ENCODE results near the gene FTH1. TPM values are rescaled to one million over a fixed set of nuclear protein-coding genes. Genes with fewer than 3 reads are reported as not detected.

Gene FTH1
- total RNA-seq, 1 donor from 2014 or later: 7,690 TPM

DNA sequence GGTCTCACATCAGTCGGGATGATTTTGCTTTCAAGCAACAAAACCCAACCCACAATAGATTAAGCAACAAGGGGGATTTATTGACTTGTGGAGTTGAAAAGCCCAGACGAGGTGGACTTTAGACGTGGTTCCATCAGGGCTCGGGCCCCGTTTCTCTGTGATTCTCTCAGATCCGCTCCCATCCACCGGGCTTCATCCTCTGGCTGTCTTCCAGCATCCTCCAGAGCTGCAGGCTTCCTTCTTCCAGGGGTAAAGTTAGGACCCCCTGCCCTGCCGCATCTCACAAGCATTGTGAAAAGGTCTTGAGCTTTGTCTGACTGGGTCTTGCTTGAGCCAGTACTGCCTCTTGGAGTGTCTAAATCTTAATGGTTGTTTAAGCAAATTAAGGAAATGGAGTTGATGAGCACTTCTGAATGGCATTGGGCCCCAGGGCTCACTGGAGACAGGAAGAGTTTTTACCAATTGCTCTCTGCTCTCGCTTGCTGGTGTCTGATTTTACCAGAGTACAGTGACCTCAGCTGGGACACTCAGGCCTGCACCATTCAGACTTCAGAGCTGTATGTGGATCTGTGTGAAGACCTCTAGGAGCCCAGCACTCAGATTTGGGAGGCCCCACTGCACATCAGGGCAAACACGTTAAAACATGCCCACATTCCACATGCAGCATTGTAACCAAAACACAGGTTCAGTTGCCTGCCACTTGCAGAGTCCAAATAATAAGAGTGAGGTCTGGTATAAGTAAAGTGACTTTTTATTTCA is 13.5 kb upstream of the FTH1 start:
- peak; percentile 76 for DNase-seq (ENCODE audit: low spot score)

DNA sequence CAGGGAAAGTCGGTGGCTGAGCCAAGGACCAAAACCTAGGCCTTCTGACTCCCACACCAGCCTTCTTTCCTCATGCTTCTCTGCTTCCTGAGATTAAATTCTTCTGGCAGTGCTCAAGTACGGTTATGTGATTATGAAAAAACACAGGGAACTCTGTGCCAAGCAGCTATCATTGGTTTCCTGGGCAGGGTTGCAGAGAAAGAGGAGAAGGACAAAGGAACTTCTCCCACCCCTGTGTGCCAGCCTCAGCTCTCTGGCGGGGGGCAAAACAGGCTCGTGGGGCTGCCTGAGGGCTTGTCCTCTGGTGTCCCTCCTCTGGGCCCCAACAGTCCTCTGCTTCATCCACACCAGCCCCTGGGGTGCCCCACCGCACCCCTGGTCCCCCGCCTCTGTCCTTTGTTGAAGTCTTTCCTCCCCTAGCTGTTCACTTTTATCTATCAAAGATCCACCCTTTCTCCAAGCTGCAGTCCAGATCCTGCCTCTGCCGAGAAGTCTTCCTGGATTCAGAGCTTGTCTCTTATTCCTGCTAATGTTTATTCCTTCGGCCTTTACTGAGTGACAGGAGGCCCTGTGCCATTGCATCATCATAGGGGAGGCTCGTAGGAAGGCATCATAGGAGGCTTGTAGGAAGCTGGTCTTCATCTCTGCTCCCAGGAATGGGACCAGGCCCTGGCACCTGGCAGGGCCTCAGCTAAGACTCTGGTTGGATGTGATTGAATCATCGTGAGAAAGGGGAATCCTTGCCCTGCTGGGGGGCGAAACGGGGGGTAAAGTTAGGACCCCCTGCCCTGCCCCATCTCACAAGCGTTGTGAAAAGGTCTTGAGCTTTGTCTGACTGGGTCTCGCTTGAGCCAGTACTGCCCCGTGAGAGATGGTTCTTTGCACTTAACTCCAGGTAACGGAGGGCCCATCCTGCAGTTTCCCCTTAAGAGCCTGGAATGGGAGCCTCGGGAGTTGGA is 11.5 kb upstream of the FTH1 start:
- peak; percentile 69 for DNase-seq (ENCODE audit: low spot score)

DNA sequence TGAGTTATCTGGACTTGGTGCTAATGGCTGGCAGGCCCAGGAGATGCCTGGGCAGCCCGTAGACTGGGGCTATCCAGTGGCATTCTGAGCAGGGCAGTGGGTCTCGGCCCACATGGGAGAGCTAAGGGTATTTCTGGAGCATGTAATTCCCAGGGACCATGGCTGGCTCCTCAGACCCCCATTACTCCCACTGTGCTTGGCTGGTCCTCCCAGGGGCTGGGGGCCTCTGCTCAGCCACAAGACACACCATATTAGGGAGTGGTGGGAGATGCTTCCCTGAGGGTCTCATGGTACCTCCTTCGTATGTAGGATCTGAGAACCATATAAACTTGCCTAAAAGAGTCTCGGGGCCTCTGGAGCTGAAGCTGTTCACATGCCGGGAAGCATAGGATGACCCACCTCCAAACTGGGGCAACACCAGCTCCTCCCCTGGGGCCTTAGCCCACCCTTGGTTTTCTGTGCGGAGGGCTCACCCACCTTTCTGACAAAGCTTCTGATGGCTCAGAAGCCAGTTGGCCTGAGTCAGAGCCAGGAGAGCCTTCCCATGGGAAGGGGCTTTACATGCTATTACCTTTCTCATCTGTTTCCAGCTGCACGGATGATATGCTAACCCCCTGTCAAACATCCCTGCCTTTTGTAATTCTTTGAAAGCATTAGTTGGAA is 9.5 kb upstream of the FTH1 start:
- peak; percentile 59 for DNase-seq (ENCODE audit: low spot score)

DNA sequence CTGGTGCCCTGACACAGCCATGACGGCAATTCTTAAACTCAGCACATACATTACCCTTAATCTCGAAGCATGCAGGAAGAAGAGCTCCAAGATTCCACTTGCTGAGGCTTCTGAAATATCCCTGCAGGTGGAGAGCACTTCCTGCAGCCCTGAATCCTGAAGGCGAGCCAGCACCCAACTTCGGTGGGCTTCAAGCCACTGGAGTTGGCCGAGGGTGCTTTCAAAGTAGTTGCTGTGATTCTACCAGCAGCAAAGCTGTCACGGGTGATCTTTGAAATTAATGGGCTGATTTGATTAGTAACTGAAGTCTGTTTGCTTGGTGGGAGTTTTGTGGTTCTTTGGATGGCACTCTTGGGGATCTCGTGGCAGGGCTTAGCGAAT is 9.0 kb upstream of the FTH1 start:
- DNase-seq (ENCODE audit: low spot score): peak; percentile 51

DNA sequence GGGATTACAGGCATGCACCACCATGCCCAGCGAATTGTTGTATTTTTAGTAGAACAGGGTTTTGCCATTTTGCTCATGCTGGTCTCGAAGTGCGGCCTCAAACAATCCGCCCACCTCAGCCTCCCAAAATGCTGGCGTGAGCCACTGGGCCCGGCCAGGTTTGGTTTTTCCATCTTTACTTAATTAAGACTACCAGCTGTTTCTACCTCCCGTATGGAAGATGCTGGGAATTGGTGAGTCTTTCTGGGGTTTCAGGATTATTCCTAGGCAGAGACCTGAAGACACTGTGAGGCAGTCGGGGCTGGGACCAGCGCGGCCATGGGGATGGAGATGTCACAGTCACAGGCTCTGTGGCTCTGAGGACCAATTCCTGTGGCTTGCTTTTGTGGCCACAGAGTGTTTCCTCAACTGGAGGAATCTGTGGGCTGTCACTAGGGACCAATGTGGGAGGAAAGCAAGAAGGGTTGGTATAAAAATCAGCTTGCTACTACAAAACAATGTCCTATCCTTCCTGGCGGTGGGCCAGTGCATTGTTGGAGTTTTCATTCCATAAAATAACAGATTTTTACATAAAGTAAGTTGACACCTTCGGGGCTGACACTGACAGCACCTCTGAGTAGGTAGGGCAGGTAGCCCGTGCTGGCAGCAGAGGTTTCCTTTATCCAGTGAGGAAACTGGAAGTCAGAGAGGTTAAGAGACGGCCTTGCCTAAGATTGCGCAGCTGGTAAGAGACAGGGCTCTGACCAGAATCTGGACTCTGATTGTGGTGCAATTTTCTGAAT is 8.4 kb upstream of the FTH1 start:
- peak; percentile 76 for DNase-seq (ENCODE audit: low spot score)

DNA sequence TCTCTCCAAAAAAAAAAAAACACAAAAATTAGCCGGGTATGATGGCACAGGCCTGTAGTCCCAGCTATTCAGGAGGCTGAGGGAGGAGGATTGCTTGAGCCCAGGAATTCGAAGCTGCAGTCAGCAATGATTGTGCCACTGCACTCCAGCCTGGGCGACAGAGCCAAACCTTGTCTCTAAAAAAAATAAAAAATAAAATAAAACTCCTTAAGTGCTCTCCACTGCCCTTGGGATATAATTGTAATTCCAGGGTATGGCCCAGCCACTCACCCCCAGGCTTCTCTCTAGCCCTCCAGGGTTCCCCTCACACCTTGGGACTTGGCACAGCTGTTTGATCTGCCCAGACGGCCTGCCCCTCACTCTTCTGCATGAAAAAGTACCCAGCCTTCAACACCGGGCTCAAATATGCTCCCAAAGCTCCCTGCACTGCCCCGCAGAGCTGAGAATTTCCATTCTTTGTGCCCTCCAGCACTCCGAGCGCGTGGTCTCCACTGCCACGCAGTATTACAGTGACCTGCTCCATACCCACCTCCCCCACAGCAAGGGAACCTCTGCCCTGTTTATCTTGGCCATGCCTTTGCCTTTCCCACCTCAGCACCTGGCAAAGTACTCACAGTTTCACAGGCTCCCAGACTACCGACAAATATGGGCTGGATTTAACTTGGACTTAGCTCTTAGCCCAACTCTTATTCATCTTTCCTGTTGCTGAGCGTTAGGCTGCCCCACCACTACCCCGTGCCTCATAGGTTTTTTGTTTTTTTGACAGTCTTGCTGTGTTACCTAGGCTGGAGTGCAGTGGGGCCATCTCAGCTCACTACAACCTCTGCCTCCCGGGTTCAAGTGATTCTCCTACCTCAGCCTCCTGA is 7.6 kb upstream of the FTH1 start:
- peak; percentile 73 for DNase-seq (ENCODE audit: low spot score)

DNA sequence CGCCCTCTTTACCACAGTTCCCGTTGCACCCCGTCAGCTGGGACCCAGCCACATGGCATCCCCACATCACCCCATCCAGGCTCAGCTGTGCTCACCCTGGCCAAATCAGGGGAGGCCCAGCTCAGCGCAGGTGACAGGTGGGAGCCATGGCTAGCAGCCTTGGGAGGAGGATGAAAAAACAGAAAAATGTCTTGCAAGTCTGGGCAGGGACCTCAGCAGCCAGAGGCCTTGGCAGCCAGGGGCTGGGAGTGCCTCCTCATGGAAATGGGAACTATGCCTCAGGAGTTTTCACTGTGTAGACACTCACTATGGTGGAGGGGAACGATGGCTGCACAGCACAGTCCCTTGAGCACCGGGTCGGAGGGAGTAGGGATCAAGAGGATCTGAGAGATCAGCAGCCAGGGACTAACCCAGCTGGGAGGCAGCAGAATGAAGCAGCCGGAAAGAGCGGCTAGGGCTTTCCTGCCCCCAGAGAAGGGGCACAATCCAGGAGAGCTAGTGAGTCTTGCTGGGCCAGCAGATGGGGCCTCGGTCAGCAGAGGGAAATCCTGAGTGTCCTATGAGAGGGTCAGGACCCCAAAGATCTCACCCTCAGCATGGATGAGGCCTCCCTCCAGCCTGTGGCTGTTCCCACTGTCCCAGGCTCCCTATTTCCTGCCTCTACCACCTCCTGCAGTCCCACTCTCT is 6.2 kb upstream of the FTH1 start:
- DNase-seq (ENCODE audit: low spot score): peak; percentile 86

DNA sequence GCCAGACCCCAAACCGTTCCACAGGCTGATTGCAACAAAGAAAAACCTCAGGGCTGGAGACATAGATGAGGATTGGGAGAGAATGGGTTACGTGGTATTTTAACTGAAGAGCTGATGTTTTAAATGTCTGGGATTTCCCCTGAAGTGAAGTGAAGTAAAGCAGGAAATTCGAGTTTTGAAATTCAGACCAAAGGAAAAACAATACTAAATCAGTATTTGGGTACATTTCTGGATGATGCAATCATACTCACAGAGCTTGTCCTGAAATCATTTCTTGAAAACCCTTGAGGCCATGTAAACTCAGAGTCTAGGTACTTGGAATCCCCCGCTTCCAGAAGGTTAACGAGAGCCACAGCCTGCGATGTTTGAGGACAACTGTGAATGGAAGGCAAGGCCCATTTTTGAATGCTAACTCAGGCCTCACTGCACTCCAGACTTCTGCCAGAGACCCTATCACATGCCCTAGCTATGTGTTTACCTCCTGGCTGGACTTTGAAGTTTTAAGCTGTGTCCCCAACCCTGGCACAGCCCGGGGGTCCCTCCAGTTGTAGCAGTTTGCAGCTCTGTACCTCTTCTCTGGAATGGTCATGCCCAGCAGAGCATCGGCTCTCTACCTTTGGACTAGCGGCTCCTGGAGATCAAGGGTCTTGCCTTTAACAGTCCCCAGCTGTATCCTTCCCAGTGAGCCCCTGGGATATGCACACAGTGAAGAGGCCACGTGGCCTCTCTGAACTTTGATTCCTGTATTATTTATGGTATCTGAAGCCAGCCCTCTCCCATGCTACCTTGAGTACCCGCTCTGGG is 5.4 kb upstream of the FTH1 start:
- no peak for DNase-seq (ENCODE audit: low spot score)

DNA sequence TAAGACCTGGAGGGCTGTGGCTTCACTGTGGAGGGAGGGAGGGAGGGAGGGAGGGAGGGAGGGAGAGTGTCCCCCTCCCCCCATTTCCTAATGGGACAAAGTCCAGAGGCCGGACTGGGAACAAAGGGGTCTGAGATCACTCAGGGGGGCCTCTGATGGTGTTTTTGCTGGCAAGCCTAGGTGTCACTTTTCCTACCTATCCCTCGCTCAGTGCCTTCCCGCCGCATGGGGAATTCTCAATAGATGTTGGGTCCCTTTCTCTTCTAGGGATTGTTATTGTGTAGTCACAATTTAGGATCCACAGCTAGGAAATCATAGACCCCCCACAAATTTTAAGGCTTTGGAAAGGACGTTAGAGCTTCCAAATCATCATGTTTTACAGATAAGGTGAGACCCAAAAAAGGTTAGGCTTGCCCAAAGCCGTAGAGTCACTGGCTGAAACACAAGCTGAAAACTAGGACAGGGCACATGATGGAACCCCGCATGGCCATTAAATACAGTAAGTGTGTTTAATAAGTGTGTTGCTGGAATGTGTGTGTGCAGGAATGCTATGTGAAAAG is 4.8 kb upstream of the FTH1 start:
- DNase-seq (ENCODE audit: low spot score): peak; percentile 18

DNA sequence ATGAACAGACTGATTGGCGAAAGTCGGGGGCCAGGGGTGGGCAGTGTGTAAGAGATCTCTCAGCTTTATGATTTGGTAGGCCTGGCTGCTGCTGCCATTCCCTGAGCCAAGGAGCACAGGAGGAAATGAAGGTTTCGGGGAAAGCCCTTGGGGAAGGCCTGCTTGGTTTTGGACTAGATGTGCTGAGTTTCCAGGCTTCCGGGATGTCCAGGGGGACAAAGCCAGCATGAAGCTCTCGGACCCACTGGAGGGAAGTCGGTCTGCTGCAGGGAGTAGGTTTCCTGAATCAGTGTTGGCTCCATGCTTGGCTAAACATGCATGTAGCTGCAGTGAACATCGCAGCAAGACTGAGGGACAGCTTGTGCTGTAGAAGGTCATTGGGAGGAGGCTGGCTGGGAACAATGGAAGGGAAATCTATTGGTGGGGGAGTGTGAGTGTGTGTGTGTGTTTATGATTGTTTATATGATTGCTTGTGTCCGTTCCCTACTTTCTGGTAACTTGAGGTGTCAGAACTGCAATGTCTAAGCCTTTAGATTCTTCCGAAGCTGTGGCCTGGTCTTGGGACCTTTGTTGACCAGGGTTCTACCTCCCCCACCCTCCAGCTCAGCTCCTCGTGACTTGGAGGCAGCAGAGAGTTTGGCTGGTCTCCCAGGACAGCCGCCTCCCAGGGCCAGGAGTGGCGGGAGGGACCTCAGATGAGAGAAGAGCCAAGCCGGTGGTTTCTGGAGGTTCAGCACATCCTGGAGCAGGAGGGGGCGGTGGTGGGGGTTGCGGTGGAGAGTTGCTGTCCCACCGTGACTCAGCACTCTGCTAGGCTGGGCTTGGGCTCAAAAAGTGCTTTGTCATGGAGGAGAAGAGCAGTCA is 4.0 kb upstream of the FTH1 start:
- peak; percentile 96 for DNase-seq (ENCODE audit: low spot score)

DNA sequence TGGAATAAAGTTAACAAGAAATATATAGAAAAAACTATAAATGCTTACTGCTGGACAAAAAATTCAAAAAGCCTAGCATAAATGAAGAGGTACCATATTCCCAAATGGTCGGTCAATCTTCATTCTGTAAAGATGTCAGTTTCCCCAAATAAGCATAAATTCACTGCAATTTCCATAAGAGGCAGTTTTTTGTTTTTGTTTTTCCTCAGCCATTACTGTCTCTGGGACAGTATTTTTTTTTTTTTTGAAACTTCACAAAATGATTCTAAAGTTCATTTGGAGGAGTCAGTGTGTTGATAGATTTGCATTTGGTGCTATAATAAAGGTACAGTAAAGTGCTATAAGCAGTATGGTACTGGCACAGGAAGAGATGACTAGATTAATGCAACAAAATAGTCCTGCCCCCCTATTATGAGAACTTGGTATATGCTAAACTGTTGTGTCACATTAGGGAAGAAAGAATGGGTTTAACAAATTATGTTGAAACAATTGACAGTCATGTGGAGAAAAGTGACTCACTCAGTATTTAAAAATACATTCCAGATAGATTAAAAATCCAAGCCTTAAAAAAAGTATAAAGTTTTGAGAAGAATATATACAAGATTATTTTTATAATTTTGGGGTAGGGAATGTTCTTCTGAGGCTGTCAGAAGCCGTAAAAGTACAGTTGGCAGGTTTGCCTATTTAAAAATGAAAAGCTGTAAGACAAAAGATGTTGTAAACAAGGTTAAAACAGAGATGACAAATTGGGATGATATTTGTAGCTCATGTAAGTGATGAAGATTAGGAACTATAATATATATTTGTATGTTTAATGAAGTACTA is 2.6 kb upstream of the FTH1 start:
- DNase-seq (ENCODE audit: low spot score): no peak

DNA sequence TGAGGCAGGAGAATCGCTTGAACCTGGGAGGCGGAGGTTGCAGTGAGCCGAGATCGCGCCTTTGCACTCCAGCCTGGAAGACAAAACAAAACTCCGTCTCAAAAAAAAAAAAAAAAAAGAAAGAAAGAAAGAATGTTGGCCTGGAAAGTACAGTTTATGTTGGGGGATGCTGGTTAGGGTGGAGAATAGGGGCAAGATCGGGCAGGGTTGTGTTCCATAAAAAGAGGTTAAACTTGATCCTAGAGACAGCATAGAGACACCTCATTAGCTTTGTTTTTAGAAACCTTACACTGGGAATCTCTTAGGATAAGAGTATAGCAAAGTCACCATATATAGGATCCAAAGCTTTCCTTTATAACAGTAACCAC is 1.9 kb upstream of the FTH1 start:
- no peak for DNase-seq (ENCODE audit: low spot score)

DNA sequence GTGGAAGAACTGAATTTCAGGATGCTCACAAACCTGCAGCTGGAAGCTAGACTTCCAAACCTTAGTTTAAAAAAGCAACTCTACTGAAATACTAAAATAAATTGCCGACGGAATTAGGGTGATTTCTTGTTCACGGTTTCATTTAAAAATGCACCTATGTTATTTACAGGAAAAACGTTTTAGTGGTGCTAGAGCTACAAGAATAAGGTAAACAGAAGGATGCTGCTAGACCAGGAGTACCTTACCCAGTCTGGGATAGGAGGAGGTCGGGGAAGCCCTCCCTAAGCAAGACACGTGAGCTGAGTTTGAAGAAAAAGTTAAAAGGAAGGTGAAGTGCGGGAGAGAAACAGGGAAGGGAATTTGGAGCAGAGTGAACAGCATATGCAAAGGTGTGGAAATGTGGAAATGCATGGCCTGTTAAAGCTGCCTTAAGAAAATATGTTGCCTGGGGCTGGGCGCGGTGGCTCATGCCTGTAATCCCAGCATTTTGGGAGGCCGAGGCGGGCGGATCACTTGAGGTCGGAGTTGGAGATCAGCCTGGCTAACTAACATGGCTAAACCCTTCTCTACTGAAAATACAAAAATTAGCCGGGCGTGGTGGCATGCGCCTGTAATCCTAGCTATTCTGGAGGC is 1.4 kb upstream of the FTH1 start:
- peak; percentile 68 for DNase-seq (ENCODE audit: low spot score)

DNA sequence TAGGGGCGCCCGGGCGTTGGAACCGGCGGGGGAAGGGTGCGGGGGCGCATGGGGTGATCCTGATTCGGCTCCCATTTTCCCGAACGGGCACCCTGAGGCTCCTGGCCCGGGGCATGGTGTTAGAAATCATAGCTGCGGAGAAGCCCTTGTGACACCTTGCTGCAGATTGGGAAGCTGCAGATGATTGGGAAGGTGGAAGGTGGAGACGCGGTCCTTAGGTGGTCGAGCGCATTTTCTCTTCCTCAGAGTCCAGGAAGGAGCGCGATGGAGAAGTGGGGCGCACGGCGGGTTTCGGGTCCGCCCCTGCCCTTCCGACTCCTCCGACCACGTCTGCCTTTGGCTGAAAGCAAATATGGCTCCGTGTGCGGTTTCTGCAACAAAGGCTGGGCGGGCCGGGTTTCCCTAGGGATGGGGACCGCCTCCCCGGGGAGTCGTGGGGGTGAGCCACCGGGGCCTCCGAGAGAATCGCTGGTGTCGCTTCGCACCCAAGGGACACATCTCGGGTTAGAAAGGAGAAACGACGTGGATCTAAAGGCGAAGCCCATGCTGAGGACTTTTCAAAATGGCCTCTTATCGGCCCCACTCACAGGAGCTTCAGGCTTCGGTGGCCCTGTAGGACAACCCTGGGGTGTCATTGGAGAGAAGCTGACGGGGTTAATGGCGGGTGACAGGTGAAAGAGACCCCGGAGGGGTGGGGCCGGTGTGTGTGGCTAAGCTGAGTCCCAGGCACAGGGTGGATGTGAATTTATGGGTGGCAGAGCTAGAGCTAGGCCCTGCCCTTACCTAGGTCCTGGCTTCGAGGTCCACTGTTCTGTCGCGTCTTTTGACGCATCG is 707 bp upstream of the FTH1 start:
- peak; percentile 71 for DNase-seq (ENCODE audit: low spot score)

DNA sequence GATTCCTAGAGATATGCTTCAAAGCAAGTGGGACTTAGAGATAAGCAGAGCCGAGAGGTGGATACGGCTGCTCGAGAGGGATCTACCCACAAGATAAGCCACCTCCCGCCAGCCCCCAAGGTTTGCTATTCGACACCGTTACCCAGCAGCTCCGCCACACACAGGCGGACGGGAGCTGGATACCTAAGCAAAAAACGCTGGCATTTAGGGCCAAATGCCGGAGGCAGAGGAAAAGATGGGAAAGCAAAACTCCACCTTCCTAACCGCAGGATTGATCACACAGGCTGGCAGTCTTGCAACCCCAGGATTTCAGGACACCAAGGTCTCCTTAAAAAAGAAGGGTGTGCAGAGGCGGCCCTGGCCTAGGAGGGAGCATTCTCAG is 709 bp downstream of the FTH1 start:
- peak; percentile 77 for DNase-seq (ENCODE audit: low spot score)

Data from mesenteric fat pad (tissue), 1 donor.